Measurements from ENCODE around the gene KLF7. TPM values are rescaled to one million over a fixed set of nuclear protein-coding genes. Genes with fewer than 3 reads are reported as not detected.

Gene KLF7
- total and polyA plus RNA-seq, 2 donors (not counting 3 experiments of a cell fraction or from before 2014, with no cell fraction given) = 32.8 to 42.9 TPM

GRCh38 chr2:207061181-207061580 is 104.6 kb downstream of the KLF7 start:
- Histone ChIP-seq H3K4me3 (replicated peaks in 1 of 3; ENCODE audit: insufficient read depth in 1 of 3, low read depth in 1 of 3, low read length in 3 of 3) (no peak overlapping the region), H3K27me3 (ENCODE audit: control insufficient read depth in 2 of 2, insufficient read depth in 2 of 2, low read length in 2 of 2) (no peaks in the 10 kb centered on the region), H3K9ac (replicated peaks; ENCODE audit: extremely low read depth, insufficient read depth, low read length) (no peak overlapping the region), H3K9me1 (replicated peaks; ENCODE audit: control insufficient read depth, extremely low read depth, insufficient read depth, low read length) (no peaks in the 10 kb centered on the region), H3K4me1 (ENCODE audit: control insufficient read depth, extremely low read depth, insufficient read depth, low read length) (peaks cover 16% of the 10 kb centered on the region), H3K4me2 (ENCODE audit: insufficient read depth, low read length) (no peak overlapping the region), H3K27ac (ENCODE audit: insufficient read depth, low read depth, low read length) (no peak overlapping the region), H4K20me1 (replicated peaks; ENCODE audit: control insufficient read depth, extremely low read depth, insufficient read depth, low read length) (no peaks in the 10 kb centered on the region), H3K79me2 (ENCODE audit: control insufficient read depth, insufficient read depth, low read length) (no peaks in the 10 kb centered on the region), H3K9me3 (replicated peaks; ENCODE audit: control insufficient read depth, insufficient read depth, low read length) (no peaks in the 10 kb centered on the region), H3K36me3 (ENCODE audit: control insufficient read depth in 2 of 2, extremely low read depth in 1 of 2, insufficient read depth in 2 of 2, low read length in 2 of 2) (no peaks in the 10 kb centered on the region), H2AFZ (ENCODE audit: low read depth, low read length) (no peak overlapping the region)
- TF ChIP-seq MYC (IDR thresholded peaks at IDR 0.05; ENCODE audit: low read depth, low read length) = no peak
- no peak for TF ChIP-seq POLR2AphosphoS5 (IDR thresholded peaks at IDR 0.05; ENCODE audit: insufficient read depth, low read depth, low read length)
- TF ChIP-seq GATA2 (IDR thresholded peaks at IDR 0.05; ENCODE audit: insufficient read depth, insufficient read length, low read depth, low read length) = no peak
- no peak for TF ChIP-seq JUN (IDR thresholded peaks at IDR 0.05; ENCODE audit: borderline replicate concordance, insufficient read depth, insufficient read length, low read depth)
- no peak for TF ChIP-seq CTCF (IDR thresholded peaks at IDR 0.05; ENCODE audit: extremely low read depth in 1 of 2, insufficient read depth in 1 of 2, low read depth in 1 of 2, low read length in 2 of 2)
- TF ChIP-seq POLR2A (IDR thresholded peaks at IDR 0.05; ENCODE audit: low read depth, low read length) = no peak
- no peak for TF ChIP-seq EZH2 (IDR thresholded peaks at IDR 0.05; ENCODE audit: borderline replicate concordance, low read depth, low read length, severe bottlenecking)
- no peak for TF ChIP-seq FOS (IDR thresholded peaks at IDR 0.05; ENCODE audit: borderline replicate concordance, insufficient read depth, low read length)
- TF ChIP-seq MAX (IDR thresholded peaks at IDR 0.05; ENCODE audit: insufficient read depth, insufficient read length) = no peak
- no TSS peak for BruUV-seq (replicated peaks)
- CTCF ChIA-PET = interaction anchor here (1.0 to 1.3 kb wide), 4 partner anchors 9 to 72 kb away, joined by 3 to 4 read pairs (median 3); no protein-coding TSS in a partner anchor
- FAIRE-seq = no peak
- intact Hi-C loops (cut with micrococcal nuclease) (no loop called here), dilution Hi-C loops (cut with MboI; ENCODE audit: extremely low pct_ligation_motif_present, low sequenced_read_pairs) (no loop called here)
- POLR2A ChIA-PET = no interaction called here
- no peak for DNase-seq (ENCODE audit: low read depth, low spot score)
